ENCODE results near the gene AMN. TPM values are rescaled to one million over a fixed set of nuclear protein-coding genes. Genes with fewer than 3 reads are reported as not detected.

The AMN gene
- total and polyA plus RNA-seq, 9 of the 15 experiments (the other 6 are each of a cell fraction or from before 2014, with no cell fraction given) = 0.04 to 0.14 TPM; not detected in 7

- no peak for TF ChIP-seq SMARCB1 (IDR thresholded peaks at IDR 0.05; ENCODE audit: insufficient read length, low read depth)
- no peak for TF ChIP-seq KAT7 (CRISPR knock-in tag; IDR thresholded peaks at IDR 0.05; ENCODE audit: borderline replicate concordance)
- TF ChIP-seq ZNF280B (CRISPR knock-in tag; IDR thresholded peaks at IDR 0.05) = no peak
- no peak for TF ChIP-seq PRMT5 (CRISPR knock-in tag; IDR thresholded peaks at IDR 0.05)
- TF ChIP-seq RAD51 (IDR thresholded peaks at IDR 0.05; ENCODE audit: borderline replicate concordance, low read depth) = no peak
- Histone ChIP-seq H3K9me3 (replicated peaks; ENCODE audit: control insufficient read depth, insufficient read depth, low read depth, low read length) (no peaks in the 10 kb centered on the region), H3K9ac (ENCODE audit: insufficient read depth in 1 of 2, low read depth in 2 of 2, low read length in 2 of 2) (no peak overlapping the region), H3K27ac (ENCODE audit: extremely low read depth, low read depth, low read length) (no peak overlapping the region), H3K9me1 (ENCODE audit: control insufficient read depth, insufficient read depth, low read length) (no peaks in the 10 kb centered on the region), H2AFZ (ENCODE audit: low read depth, low read length) (no peak overlapping the region), H3K36me3 (ENCODE audit: control insufficient read depth, insufficient read depth, low read length) (peaks cover 56% of the 10 kb centered on the region; the same call in 2 of the 3 replicates), H4K20me1 (replicated peaks; ENCODE audit: control insufficient read depth, insufficient read depth, low read length) (no peaks in the 10 kb centered on the region), H3K4me3 (no peak overlapping the region), H3K4me2 (ENCODE audit: insufficient read depth, low read length) (no peak overlapping the region), H3K27me3 (ENCODE audit: control insufficient read depth in 2 of 2, insufficient read depth in 2 of 2, low read length in 2 of 2) (no peaks in the 10 kb centered on the region), H3K4me1 (replicated peaks in 1 of 2; ENCODE audit: control insufficient read depth in 2 of 2, insufficient read depth in 2 of 2, low read length in 2 of 2) (peaks cover 0 to 6% of the 10 kb centered on the region in 2 experiments; a peak in 1 of 5 replicates), H3K79me2 (ENCODE audit: control insufficient read depth, insufficient read depth, low read length) (no peaks in the 10 kb centered on the region)
- BruUV-seq (replicated peaks) = no TSS peak
- CTCF ChIA-PET (ENCODE audit: low intra/inter-chr PET ratio) = interaction anchor here (0.6 kb wide), 1 partner anchor 12 kb away, joined by 4 read pairs; no protein-coding TSS in a partner anchor
- FAIRE-seq = no peak
- DNase-seq (ENCODE audit: extremely low read depth in 1 of 4, low spot score in 3 of 4) = no peak
- WGBS (ENCODE audit: insufficient coverage, low coverage, missing lambda C conversion rate) = 83% methylated on average over 21 of the region's 25 CpGs
- in situ Hi-C loops (cut with MboI) = no loop called here
- intact Hi-C loops (cut with micrococcal nuclease) = no loop called here
- POLR2A ChIA-PET = no interaction called here
- no peak for ATAC-seq
Measured at GRCh38 chr14:102971836-102972606, 49.6 kb downstream of the AMN start.
